Prostate gland (tissue), 2 donors: Measurements from ENCODE around the gene OSBPL1A.

Experiments used
- POLR2A ChIP-seq: fragments of 450-650 bp; IDR thresholded peaks from one replicate; pipeline ENCODE4 v1.6.1; 2016; ENCODE audit warnings: antibody characterized with exemption, mild to moderate bottlenecking
- TF ChIP-seq, protein P1 (sequence below), 4 experiments: fragments of 200-600 bp in 2 of 4; fragments of 450-650 bp in 2 of 4; sonication (generic) in 2 of 4; IDR thresholded peaks; 1 replicate in 3 of 4; 2 replicates in 1 of 4; pipeline ENCODE4 v1.5.1; 2016 to 2019; ENCODE audit warnings: antibody characterized with exemption in 4 of 4, mild to moderate bottlenecking in 2 of 4, moderate library complexity in 2 of 4

DNA sequence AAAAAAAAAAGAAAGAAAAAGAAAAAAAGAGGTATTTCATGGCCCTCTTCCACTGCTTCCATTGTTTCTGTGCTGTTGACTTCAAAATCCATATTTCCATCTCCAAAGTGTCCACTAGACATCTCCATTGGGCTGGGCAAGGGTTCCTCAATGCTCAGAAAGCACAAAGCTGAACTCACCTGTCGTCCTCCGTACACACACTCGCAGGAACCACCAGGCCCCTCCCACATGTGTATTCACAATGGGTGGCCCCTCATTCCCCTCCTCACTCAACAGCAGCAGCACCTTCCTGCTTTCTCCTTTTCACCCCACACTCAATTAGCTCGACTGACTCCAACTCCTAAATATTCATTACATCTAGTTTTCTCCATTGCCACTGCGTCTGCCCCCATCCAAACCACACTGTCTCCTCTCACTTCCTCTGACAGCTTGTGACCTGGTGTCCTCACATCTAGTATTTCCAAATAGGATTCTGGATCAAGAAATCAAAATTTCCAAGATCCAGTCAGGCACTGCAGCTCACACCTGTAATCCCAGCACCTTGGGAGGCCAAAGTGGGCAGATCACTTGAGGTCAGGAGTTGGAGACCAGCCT lies 25.2 kb downstream of the OSBPL1A start:
- TF ChIP-seq, protein P1, sequence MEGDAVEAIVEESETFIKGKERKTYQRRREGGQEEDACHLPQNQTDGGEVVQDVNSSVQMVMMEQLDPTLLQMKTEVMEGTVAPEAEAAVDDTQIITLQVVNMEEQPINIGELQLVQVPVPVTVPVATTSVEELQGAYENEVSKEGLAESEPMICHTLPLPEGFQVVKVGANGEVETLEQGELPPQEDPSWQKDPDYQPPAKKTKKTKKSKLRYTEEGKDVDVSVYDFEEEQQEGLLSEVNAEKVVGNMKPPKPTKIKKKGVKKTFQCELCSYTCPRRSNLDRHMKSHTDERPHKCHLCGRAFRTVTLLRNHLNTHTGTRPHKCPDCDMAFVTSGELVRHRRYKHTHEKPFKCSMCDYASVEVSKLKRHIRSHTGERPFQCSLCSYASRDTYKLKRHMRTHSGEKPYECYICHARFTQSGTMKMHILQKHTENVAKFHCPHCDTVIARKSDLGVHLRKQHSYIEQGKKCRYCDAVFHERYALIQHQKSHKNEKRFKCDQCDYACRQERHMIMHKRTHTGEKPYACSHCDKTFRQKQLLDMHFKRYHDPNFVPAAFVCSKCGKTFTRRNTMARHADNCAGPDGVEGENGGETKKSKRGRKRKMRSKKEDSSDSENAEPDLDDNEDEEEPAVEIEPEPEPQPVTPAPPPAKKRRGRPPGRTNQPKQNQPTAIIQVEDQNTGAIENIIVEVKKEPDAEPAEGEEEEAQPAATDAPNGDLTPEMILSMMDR (IDR thresholded peaks at IDR 0.05), result no peak
- no peak for TF ChIP-seq POLR2A
